ENCODE measurements around the gene ELFN2.
"Not testable (repeated sequence)": the region's sequence is repeated elsewhere in the genome, so short reads cannot be mapped to it uniquely, and the experiment has no call there.

The ELFN2 gene

GRCh38 chr22:37411655-37412054 lies 15.6 kb downstream of the ELFN2 start:
- DNase-seq (ENCODE audit: low read depth in 3 of 3, low spot score in 1 of 3) = no peak

- no peak for DNase-seq (ENCODE audit: low read depth in 3 of 3, low spot score in 1 of 3)
These were observed 16.9 kb downstream of the ELFN2 start for GRCh38 chr22:37410174-37411055.

GRCh38 chr22:37409459-37410050 lies 17.7 kb downstream of the ELFN2 start:
- no peak for DNase-seq (ENCODE audit: low read depth in 3 of 3, low spot score in 1 of 3)

DNA sequence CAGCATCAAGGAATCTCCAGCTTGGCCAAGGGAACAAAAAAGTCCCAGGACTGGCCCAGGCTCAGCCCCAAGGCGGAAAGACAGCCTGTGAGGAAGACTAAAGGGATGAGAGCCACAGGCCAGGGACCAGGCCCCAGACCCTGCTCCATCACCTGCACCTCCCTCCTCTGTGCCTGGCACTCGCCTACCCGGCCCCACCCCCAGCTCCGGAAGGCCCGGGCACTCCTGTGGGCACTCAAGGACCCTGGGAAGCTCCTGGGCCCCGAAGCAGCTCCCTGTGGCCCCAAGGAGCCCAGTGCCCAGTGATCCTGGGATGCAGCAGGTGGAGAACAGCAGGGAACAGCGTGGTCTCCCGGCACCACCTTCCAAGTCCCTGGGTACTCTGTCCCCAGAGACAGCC lies 18.2 kb downstream of the ELFN2 start:
- DNase-seq (ENCODE audit: low read depth in 3 of 3, low spot score in 1 of 3) = no peak

- DNase-seq (ENCODE audit: low read depth in 3 of 3, low spot score in 1 of 3) = no peak
These were observed 19.4 kb downstream of the ELFN2 start for GRCh38 chr22:37407856-37408255.

DNA sequence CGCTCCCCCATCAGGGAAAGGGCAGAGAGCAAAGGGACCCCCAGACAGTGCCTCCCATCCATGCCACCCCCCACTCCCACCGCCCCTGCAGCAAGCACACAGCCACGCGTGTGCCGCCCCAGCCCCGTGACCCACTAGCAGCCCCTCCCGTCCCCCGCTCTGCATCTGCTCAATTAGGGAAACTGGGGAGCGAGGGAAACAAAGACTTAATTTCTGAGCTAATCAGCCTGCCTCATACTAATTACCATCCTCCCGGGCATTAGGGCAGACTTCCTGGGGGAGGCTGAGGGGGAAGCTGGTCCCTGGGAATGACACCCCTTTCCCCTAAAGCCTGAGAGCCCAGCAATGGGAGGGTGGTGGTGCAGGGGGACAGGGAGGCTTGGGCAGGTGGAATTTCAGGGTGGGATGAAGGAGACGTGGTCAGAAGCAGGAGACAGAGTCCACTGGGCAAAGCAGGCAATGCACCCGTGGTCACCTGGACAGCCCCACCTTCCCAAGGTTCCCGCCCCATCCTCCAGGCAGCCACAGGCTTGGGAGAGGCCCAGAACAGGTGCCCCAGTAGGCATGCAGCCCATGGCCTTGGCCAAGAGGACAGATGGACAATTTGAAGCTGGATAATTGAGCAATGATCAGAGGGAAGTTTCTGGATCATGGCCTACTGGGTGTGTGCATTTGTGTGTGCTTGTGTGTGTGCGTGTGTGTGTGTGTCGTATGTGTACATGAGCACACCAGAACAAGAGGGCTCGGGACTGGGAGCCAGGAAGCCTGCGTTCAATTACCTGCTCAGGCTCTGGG lies 20.6 kb downstream of the ELFN2 start:
- DNase-seq (ENCODE audit: low read depth in 3 of 3, low spot score in 1 of 3) = no peak

GRCh38 chr22:37404091-37404490 lies 23.2 kb downstream of the ELFN2 start:
- no peak for DNase-seq (ENCODE audit: low read depth in 3 of 3, low spot score in 1 of 3)

DNA sequence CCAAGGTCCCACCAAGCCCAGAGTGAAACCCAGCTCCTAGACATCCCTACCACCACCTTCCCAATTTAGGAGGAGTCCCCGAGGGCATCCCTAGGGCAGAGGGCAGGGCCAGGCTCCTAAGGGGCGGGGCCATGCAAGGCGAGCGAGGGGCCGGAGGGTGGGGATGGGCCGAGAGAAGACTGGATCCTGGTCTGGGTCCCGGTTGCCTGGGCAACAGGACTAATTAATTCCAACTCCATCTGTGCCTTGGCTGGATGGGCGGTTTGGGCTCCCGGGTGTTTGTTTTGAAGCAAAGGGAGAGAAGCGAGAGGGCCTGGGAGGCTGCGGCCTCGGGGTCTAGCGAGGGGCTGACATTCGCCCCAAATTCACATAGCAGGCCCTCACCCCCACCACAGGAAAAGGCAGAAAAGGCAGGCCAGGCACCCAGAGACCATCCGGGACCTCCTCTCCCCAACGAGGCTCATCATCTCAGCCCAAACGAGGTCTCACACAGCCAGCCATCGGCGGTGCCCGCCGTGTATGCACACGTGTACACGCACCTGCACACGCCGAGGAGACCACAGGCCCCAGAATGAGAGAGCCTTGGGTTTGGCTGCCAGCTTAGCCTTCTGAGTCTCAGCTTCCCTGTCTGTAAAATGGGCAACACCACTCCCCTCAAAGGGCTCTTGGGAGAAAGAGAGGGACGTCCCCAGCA lies 23.9 kb downstream of the ELFN2 start:
- no peak for DNase-seq (ENCODE audit: low read depth in 3 of 3, low spot score in 1 of 3)

GRCh38 chr22:37402184-37402506 lies 25.1 kb downstream of the ELFN2 start:
- no peak for DNase-seq (ENCODE audit: low read depth in 3 of 3, low spot score in 1 of 3)

DNA sequence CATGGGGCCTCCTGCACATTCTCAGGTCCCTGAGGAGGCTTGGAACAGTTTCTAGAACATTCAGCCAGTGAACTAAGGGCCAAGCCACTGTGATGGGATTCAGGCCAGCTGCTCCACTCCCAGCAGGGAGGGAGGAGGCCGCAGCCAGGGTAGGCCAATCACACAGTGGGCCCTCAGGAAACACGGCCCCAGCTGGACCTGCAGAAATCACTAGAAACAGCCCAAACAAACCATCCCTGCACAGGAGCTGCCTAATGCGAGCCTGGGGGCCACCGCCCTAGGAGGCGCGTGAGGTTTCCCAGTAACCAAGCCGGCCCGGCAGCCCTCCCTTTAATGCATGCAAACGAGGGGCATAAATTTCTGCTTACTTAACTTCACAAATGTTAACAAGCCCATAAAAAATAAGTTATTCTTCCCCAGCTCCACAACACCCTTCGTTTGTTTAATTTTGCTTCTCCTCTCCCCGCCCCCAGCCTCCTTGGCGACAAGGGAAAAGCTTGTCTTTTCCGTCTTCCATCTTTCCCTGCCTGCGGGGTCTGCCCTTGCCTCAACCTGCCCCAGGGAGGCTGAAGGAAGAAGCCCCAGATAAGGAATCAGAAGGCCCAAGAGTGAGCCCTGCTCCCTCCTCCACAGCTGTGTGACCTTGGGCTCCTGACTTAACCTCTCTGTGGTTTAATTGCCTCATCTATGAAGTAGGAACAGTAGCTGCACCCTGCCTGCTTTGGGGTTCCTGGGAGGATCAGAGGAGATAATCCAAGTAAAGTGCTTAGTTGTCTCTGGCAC lies 25.7 kb downstream of the ELFN2 start:
- no peak for DNase-seq (ENCODE audit: low read depth in 3 of 3, low spot score in 1 of 3)

GRCh38 chr22:37400719-37401118 lies 26.6 kb downstream of the ELFN2 start:
- DNase-seq (ENCODE audit: low read depth in 3 of 3, low spot score in 1 of 3) = no peak

- DNase-seq (ENCODE audit: low read depth in 3 of 3, low spot score in 1 of 3) = not testable (repeated sequence)
These were observed 27.8 kb downstream of the ELFN2 start for GRCh38 chr22:37399457-37399856.

DNA sequence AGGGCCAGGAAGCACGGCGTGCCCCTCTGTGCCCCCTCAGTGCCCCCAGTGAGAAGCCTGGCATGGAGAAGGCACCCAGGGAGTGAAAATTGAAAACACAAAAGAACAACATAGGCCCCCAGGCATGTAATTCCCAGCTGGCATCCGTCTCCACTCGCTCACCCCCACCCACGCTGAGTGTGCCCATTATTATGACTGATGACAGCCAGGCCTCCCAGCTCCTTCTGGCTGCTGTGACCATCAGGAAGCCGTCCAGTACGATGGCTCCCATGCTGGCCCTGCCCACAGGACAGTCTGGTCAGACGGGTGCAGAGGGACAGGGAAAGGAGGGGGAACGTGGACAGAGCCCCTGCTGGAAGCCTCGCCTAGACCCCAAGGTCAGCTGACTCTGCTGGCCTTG lies 30.1 kb downstream of the ELFN2 start:
- DNase-seq (ENCODE audit: low read depth in 3 of 3, low spot score in 1 of 3) = no peak

- DNase-seq (ENCODE audit: low read depth in 3 of 3, low spot score in 1 of 3) = no peak
These were observed 30.7 kb downstream of the ELFN2 start for GRCh38 chr22:37396488-37397084.

- DNase-seq (ENCODE audit: low read depth in 3 of 3, low spot score in 1 of 3) = no peak
These were observed 32.9 kb downstream of the ELFN2 start for GRCh38 chr22:37394341-37394740.

- no peak for DNase-seq (ENCODE audit: low read depth in 3 of 3, low spot score in 1 of 3)
These were observed 33.5 kb downstream of the ELFN2 start for GRCh38 chr22:37393746-37394145.

- DNase-seq (ENCODE audit: low read depth in 3 of 3, low spot score in 1 of 3) = no peak
These were observed 34.5 kb downstream of the ELFN2 start for GRCh38 chr22:37392721-37393328.

DNA sequence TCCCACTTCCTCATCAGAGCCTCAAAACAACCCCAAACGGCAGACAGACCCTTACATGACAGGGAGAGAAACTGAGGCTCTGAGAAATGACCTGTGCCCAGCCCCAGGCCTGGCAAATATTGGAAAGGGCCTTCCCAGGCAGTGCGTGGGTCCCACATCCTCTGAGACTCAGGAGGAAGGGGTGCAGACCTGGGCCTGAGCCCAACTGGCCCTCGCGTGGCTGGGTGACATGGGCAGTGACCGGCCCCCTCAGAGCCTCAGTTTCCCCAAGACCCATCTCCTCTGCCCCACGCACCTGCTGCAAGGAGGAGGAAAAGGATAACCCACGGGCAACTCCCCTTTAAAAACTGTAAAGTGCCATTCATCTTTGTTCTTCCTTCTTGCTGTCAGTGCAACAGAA lies 35.6 kb downstream of the ELFN2 start:
- DNase-seq (ENCODE audit: low read depth in 3 of 3, low spot score in 1 of 3) = no peak

DNA sequence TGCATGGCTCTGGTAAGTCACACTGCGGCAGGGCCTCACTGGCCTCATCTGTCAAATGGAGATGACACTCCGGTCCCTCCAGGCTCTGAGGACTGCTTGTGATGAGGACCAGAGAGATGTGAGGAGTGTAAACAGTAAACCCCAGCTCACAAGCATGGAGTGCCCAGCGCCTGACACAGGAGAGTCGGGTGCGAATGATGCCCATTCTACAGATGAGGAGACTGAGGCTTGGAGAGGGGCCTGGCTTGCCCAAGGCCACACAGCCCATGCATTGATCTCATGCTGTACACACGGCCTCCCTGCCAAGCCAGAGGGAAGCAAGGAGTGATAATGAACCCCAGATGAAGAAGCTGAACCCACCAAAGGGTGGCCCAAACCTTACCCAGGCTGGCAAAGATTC lies 37.2 kb downstream of the ELFN2 start:
- DNase-seq (ENCODE audit: low read depth in 3 of 3, low spot score in 1 of 3) = no peak

DNA sequence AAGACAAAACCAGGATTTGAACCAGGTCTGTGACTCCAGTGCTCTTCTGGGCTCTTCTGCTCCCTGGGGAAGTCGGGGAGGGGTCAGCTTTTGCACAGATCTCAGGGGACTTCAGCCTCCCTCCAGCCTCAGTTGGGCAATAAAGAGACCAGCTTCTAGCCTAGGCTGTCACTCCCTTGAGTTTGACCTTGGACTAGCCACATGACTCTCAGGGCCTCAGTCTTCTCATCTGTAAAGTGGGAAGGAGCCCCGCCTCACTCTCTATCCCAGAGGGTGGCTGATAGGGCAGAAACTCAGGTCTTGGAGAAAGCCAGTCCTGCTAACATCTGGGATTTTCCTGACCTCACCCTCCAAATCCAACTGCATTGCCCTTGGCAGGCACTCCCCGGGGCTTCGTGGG lies 38.7 kb downstream of the ELFN2 start:
- no peak for DNase-seq (ENCODE audit: low read depth in 3 of 3, low spot score in 1 of 3)
